ENCODE results near the gene DOK4. TPM values are rescaled to one million over a fixed set of nuclear protein-coding genes. Genes with fewer than 3 reads are reported as not detected.

Gene DOK4
- polyA plus RNA-seq, 1 experiment: 40.0 TPM

DNA sequence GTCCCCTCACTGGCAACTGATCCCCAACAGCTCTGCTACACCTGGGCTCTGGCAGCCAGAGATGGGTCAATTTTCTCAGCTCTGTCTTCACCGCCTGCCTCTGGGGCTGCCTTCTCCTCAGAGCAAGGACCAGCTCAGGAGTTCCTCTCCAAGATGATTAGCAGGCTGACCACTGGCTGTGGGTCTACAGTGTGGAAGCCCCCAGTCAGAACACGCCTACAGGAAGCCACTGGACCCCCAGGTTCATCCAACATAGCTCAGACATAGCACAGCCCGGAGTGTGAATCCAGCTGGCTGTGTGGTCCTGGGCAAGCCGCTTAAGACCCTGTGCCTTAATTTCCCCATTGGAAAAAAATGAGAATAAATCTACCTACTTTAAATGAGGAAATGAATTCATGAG is 4.9 kb downstream of the DOK4 start:
- no peak for DNase-seq (ENCODE audit: low read depth)
- TF ChIP-seq, protein P1, sequence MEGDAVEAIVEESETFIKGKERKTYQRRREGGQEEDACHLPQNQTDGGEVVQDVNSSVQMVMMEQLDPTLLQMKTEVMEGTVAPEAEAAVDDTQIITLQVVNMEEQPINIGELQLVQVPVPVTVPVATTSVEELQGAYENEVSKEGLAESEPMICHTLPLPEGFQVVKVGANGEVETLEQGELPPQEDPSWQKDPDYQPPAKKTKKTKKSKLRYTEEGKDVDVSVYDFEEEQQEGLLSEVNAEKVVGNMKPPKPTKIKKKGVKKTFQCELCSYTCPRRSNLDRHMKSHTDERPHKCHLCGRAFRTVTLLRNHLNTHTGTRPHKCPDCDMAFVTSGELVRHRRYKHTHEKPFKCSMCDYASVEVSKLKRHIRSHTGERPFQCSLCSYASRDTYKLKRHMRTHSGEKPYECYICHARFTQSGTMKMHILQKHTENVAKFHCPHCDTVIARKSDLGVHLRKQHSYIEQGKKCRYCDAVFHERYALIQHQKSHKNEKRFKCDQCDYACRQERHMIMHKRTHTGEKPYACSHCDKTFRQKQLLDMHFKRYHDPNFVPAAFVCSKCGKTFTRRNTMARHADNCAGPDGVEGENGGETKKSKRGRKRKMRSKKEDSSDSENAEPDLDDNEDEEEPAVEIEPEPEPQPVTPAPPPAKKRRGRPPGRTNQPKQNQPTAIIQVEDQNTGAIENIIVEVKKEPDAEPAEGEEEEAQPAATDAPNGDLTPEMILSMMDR (IDR thresholded peaks at IDR 0.05; ENCODE audit: insufficient read depth, low read depth, low read length): no peak
- ChIA-PET POLR2A (interaction anchor here (0.5 kb wide), 1 partner anchor 15 kb away, joined by 5 read pairs; no protein-coding TSS in a partner anchor), CTCF (interaction anchor here (3.3 to 4.4 kb wide), 2 partner anchors 18 to 38 kb away, joined by 15 to 24 read pairs; partner anchors contain the start of gene POLR2C)
- Histone ChIP-seq H3K36me3 (ENCODE audit: control insufficient read depth, insufficient read depth, low read length) (no peaks in the 10 kb centered on the region; the same call in 1 of the 2 replicates), H3K27me3 (ENCODE audit: control insufficient read depth, insufficient read depth, low read length) (no peaks in the 10 kb centered on the region), H3K4me3 (ENCODE audit: low read depth, low read length) (no peak overlapping the region)

DNA sequence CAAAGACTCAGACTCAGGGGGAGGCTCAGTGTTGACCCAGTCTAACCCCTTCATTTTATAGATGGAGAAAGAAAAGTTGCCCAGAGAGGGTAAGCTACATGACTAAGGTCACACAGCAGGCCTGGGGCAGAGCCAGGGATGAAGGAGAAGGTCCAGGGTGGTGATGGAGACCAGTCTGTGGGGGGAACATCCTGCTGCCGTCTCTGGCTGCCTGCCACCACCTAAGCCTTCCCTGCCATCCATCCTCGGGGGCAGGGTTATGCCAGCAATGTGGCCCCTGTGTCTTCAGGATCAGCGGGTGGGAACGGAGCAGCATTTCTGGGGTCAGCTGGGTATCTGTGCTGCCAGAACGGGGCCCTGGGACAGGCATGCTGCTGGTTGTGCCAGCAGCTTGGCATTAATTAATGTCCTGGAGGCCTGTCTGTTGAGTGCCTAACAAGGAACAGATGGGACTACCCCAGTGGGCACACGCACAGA is 5.5 kb downstream of the DOK4 start:
- ChIA-PET CTCF (interaction anchor here (3.3 to 4.4 kb wide), 2 partner anchors 18 to 39 kb away, joined by 15 to 24 read pairs; partner anchors contain the start of gene POLR2C), POLR2A (interaction anchor here (0.5 kb wide), 2 partner anchors 14 to 31 kb away, joined by 5 to 12 read pairs; no protein-coding TSS in a partner anchor)
- DNase-seq (ENCODE audit: low read depth): no peak
- Histone ChIP-seq H3K4me3 (ENCODE audit: low read depth, low read length) (no peak overlapping the region), H3K36me3 (ENCODE audit: control insufficient read depth, insufficient read depth, low read length) (no peaks in the 10 kb centered on the region; the same call in 1 of the 2 replicates), H3K27me3 (ENCODE audit: control insufficient read depth, insufficient read depth, low read length) (no peaks in the 10 kb centered on the region)
- TF ChIP-seq, protein P1 (IDR thresholded peaks at IDR 0.05; ENCODE audit: insufficient read depth, low read depth, low read length): no peak

DNA sequence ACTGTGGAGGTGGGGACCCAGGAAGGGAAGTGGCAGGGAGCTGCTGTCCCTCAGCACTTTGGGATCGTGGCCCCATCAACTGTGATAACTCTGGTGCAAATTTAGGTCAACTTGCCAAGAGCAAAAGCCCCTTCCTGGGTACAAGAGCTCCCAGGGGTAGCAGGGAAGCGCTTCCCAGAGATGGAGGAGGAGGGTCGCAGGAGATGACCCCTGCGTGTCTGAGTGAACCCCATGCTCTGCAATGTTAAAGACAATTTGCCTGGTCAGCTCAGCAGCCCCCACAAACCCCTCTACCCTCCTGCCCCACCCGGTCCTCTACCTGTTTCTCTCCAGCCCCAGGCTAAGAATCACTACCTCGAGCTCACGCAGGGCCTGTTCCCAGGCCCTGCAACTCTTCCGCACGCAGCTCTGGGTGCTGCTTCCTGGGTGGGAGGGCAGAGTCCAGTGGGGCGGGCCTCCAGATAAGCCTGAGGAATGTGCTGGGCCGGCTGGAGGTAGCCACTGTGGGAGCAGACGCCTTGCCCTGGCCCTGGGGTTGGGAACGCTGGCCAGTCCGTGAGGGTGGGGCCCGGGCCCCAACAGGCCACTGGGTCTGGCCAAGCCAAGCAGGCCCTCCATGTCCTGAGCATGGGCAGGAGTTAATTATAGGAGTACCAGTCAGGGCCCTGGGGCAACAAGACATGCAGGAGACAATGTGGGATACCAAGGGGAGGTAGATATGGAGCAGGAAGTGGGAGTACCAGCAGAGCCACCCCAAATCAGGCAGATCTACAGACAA is 6.1 kb downstream of the DOK4 start:
- ChIA-PET CTCF (interaction anchor here (3.3 to 4.4 kb wide), 2 partner anchors 17 to 40 kb away, joined by 15 to 24 read pairs; partner anchors contain the start of gene POLR2C), POLR2A (no interaction called here)
- no peak for DNase-seq (ENCODE audit: low read depth)
- no peaks in the 10 kb centered on the region for H3K27me3 ChIP-seq (ENCODE audit: control insufficient read depth, insufficient read depth, low read length)
- H3K4me3 ChIP-seq (ENCODE audit: low read depth, low read length): peak overlapping the region; percentile 45
- TF ChIP-seq, protein P1 (IDR thresholded peaks at IDR 0.05; ENCODE audit: insufficient read depth, low read depth, low read length): no peak
- peaks cover under 1% of the 10 kb centered on the region; the same call in 1 of the 2 replicates for H3K36me3 ChIP-seq (ENCODE audit: control insufficient read depth, insufficient read depth, low read length)

DNA sequence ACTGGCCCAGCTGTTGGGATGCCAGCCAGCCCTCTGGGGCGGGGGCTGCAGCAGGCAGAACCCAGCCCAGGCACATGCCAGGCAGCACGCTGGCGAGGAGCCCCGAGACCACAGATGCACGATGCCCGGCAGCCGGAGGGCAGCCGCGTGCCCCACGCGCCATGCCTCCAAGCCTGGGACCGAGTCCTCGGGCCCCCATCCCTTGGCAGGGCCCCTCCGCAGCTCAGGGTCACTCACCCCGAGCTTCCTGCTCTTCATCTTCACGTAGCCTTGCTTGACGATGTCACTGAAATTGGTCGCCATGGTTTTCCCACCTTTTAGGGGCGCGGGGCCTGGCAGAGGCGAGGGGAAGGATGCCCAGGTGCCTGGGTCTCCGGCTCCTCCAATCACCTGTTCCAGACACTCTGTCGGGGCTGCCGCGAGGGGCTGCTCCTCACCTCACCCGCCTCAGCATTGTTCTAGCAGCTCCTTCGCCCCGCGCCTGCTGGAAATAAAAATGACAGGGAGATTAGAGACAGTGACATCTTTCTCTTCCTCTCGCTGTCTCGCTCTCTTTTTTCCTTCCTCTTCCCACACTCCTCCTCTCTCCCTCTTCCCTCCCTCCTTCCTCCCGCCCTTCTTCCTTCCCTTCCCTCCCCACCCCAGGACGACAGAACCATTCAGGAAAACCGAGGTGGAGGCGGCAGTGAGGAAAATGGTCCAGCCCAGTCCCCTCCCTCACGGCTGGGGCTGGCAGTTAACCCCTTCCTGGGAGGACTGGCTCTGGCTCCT is 6.9 kb downstream of the DOK4 start:
- no peak for DNase-seq (ENCODE audit: low read depth)
- Histone ChIP-seq H3K27me3 (ENCODE audit: control insufficient read depth, insufficient read depth, low read length) (no peaks in the 10 kb centered on the region), H3K36me3 (ENCODE audit: control insufficient read depth, insufficient read depth, low read length) (peaks cover 5% of the 10 kb centered on the region), H3K4me3 (ENCODE audit: low read depth, low read length) (peak overlapping the region; percentile 45)
- POLR2A ChIA-PET: no interaction called here
- CTCF ChIA-PET: interaction anchor here (0.7 to 4.4 kb wide), 4 partner anchors 16 to 40 kb away, joined by 3 to 24 read pairs (median 10); partner anchors contain the start of gene POLR2C
- TF ChIP-seq, protein P1 (IDR thresholded peaks at IDR 0.05; ENCODE audit: insufficient read depth, low read depth, low read length): no peak
